ENCODE data around the gene ZBTB47. TPM values are rescaled to one million over a fixed set of nuclear protein-coding genes. Genes with fewer than 3 reads are reported as not detected.

Gene ZBTB47
- total RNA-seq, 1 donor from 2014 or later = 26.7 TPM

DNA sequence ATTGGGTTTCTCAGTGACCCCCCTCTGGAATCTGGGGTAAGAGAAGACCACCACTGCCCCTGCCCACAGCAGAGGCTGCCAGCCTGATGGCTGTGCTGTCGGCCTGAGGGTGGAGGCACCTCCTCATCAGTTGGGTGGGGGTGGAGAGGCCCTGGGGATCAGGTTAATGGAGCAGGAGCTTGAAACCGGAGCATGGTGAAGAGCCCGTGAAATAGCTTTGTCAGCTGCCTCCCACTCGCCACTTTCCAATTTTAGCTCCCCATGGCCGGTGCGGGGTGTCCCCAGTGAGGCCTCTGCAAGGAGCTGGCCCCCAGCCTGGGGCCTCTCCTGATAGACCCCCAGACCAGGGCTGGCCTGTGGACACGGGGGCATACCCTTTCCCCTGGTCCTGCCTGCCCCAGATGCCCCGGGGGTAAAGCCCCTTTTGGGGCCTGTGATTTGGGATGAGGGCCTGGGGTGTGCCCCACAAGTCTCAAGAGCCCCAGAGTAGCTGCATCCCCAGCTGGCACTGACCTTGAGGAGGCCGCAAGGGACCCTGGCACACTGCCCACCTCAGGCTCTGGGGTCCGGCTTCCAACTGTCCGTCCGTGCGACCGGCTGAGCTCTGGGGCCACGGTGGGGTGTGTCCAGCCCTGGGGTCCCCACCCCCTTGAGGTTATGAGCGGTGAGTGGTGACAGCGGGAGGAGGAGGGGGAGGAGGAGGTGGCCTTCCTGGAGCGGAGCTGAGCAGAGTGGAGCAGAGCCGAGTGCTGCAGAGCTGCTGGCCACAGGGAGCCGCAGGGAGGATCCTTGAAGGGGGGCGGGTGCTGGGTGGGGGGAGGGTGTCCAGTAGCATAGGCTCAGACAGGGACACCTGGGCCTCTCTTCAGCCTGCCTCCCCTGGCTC is 48.8 kb downstream of the ZBTB47 start, which contains the start of gene HHATL:
TSS of gene HHATL (minus strand) at position 733 of the 886 bp plus-strand sequence. CDS start 1,972 bp downstream, outside the sequence.
- H3K4me3 Mint-ChIP-seq (ENCODE audit: unreplicated experiment) = no peak within 1 kb of the TSS
- TF ChIP-seq, protein P1, sequence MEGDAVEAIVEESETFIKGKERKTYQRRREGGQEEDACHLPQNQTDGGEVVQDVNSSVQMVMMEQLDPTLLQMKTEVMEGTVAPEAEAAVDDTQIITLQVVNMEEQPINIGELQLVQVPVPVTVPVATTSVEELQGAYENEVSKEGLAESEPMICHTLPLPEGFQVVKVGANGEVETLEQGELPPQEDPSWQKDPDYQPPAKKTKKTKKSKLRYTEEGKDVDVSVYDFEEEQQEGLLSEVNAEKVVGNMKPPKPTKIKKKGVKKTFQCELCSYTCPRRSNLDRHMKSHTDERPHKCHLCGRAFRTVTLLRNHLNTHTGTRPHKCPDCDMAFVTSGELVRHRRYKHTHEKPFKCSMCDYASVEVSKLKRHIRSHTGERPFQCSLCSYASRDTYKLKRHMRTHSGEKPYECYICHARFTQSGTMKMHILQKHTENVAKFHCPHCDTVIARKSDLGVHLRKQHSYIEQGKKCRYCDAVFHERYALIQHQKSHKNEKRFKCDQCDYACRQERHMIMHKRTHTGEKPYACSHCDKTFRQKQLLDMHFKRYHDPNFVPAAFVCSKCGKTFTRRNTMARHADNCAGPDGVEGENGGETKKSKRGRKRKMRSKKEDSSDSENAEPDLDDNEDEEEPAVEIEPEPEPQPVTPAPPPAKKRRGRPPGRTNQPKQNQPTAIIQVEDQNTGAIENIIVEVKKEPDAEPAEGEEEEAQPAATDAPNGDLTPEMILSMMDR (IDR thresholded peaks at IDR 0.05) = no peak
- no peak within 1 kb of the TSS for H3K27ac Mint-ChIP-seq (ENCODE audit: unreplicated experiment)
- H3K4me1 Mint-ChIP-seq (ENCODE audit: unreplicated experiment) = no peaks in the 10 kb centered on the region
- H3K27me3 Mint-ChIP-seq (ENCODE audit: unreplicated experiment) = peaks cover 4% of the 10 kb centered on the region
- no peaks in the 10 kb centered on the region for H3K36me3 Mint-ChIP-seq (ENCODE audit: unreplicated experiment)
- peak; percentile 82 for DNase-seq (ENCODE audit: extremely low spot score, unreplicated experiment)
- H3K9me3 Mint-ChIP-seq (ENCODE audit: unreplicated experiment) = no peaks in the 10 kb centered on the region

DNA sequence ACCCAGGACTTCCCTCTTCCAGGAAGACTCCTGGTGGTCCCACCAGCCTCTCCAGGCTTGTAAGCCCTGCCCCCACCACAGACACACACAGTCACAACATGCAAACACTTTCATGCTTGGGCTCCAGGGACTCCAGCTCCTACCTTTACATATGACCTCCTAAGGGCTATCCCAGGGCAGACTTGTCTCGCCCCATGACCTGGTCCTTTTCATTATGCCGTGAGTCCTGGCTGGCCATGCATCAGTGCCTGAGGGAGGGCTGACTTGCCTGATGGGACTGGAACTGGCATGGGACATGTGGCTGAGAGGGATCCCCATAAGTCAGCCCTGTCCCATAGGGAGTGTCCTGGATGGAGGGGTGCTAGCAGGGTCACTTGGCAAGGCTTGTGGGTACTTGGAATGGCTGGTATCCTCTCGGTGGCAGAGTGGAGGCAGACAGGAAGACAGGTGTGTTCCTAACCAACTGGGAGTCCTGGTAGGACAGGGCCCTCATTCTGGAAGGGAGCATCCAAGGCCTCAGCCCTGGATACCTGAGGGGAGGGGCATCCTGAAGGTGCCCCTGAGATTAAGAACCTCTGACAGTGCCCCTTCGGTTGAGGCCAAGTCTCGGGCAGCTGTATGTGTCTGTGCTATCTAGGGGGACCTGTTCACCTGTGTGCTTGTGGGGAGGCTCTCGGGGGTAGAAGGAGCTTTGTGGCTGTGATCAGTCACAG is 49.6 kb downstream of the ZBTB47 start:
- H3K4me3 Mint-ChIP-seq (ENCODE audit: unreplicated experiment) = no peak overlapping the region
- H3K4me1 Mint-ChIP-seq (ENCODE audit: unreplicated experiment) = no peaks in the 10 kb centered on the region
- TF ChIP-seq, protein P1 (IDR thresholded peaks at IDR 0.05) = no peak
- H3K27ac Mint-ChIP-seq (ENCODE audit: unreplicated experiment) = no peak overlapping the region
- DNase-seq (ENCODE audit: extremely low spot score, unreplicated experiment) = peak; percentile 78
- peaks cover 4% of the 10 kb centered on the region for H3K27me3 Mint-ChIP-seq (ENCODE audit: unreplicated experiment)
- no peaks in the 10 kb centered on the region for H3K36me3 Mint-ChIP-seq (ENCODE audit: unreplicated experiment)
- H3K9me3 Mint-ChIP-seq (ENCODE audit: unreplicated experiment) = no peaks in the 10 kb centered on the region

DNA sequence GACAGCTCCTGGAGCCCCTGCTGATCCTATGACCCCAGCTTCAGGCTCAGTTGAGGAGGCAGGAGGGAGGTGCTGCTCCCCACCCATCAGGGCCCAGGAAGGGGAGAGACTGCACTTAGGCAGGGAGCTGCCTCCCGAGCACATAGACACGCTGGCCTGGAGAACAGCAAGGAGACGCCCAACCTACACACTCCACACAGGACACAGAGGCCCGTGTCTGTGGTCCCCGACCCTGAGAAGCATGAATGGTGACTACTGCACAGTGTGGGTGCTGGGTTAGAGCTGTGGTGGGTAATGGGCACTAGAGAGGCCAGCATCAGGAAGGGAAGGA is 50.2 kb downstream of the ZBTB47 start:
- H3K36me3 Mint-ChIP-seq (ENCODE audit: unreplicated experiment) = no peaks in the 10 kb centered on the region
- TF ChIP-seq, protein P1 (IDR thresholded peaks at IDR 0.05) = no peak
- no peak overlapping the region for H3K27ac Mint-ChIP-seq (ENCODE audit: unreplicated experiment)
- H3K9me3 Mint-ChIP-seq (ENCODE audit: unreplicated experiment) = no peaks in the 10 kb centered on the region
- H3K27me3 Mint-ChIP-seq (ENCODE audit: unreplicated experiment) = peaks cover 4% of the 10 kb centered on the region
- DNase-seq (ENCODE audit: extremely low spot score, unreplicated experiment) = peak; percentile 71
- no peak overlapping the region for H3K4me3 Mint-ChIP-seq (ENCODE audit: unreplicated experiment)
- no peaks in the 10 kb centered on the region for H3K4me1 Mint-ChIP-seq (ENCODE audit: unreplicated experiment)

DNA sequence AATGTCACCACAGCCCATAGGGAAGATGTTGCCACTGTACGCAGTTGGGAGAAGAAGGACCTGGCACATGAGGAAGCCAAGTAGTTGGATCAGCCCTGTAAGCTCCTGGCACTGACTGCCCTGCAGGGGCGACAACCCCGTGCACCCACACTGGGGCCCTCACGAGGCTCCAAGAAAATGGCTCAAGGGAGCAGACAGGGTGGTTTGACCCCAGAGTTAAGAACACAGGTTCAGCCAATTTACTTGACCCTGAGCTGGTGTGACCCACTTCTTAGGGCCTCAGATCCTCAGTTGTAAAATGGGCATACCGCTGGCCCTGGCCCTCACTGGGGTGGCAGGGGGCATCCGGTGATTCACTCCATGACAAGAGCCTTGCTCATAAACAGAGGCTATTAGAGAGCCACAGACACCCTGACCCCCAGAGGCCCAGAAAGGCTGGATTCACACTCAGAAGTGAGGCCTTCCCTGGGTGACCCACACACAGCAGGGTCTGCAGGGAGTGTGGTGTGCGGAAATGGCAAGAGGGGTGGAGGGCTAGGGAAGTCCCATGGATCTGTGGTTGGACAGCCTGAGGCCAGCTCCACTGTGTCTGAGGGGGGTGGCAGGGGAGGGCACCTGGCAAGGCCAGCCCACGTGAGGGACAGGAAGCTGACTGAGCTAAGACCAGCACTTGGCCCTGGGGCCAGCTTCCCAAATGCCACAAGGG is 50.8 kb downstream of the ZBTB47 start:
- H3K27me3 Mint-ChIP-seq (ENCODE audit: unreplicated experiment) = peaks cover 4% of the 10 kb centered on the region
- H3K27ac Mint-ChIP-seq (ENCODE audit: unreplicated experiment) = no peak overlapping the region
- TF ChIP-seq, protein P1 (IDR thresholded peaks at IDR 0.05) = no peak
- no peak overlapping the region for H3K4me3 Mint-ChIP-seq (ENCODE audit: unreplicated experiment)
- H3K36me3 Mint-ChIP-seq (ENCODE audit: unreplicated experiment) = no peaks in the 10 kb centered on the region
- no peaks in the 10 kb centered on the region for H3K9me3 Mint-ChIP-seq (ENCODE audit: unreplicated experiment)
- H3K4me1 Mint-ChIP-seq (ENCODE audit: unreplicated experiment) = no peaks in the 10 kb centered on the region
- peak; percentile 81 for DNase-seq (ENCODE audit: extremely low spot score, unreplicated experiment)

Data from osteocyte (in vitro differentiated cells).